Left forelimb (tissue), 1 donor: ENCODE data around the gene PDCL2.
"Not testable (repeated sequence)": the region's sequence is repeated elsewhere in the genome, so short reads cannot be mapped to it uniquely, and the experiment has no call there.

Experiments
- DNase-seq: peaks from one replicate; pipeline ENCODE4 v3.0.0-alpha.2; 2018; ENCODE audit warnings: low spot score

PDCL2 gene

GRCh38 chr4:55592014-55592413 lies at the start of gene PDCL2:
PDCL2 (minus strand) TSS chr4:55592245; CDS start chr4:55592109, 136 bp downstream.
- DNase-seq, result no peak

DNA sequence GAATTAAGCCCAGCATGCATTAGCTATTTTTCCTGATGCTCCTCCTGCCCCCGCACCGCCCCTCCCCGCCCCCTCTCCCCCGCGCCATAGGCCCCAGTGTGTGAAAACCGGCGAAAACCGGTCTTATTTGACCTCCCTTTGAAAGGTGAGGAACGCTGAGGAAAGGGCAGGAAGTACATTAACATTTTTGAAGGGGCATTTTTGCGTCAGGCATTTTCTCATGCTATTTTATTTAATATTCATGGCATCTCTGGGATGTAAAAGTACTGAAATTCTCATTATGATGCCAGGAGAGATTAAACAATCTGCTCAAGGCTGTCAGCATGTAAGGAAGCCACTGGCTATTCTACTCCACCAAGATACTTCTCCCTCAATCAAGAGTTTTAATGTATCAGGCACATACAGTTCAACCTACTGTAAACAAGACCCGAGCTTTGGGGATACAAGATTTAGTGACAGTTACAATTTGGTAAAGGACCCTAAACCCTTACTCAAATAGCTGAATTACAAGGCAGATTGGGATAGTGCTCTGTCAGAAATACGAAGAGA lies 45.3 kb upstream of the PDCL2 start:
- no peak for DNase-seq

DNA sequence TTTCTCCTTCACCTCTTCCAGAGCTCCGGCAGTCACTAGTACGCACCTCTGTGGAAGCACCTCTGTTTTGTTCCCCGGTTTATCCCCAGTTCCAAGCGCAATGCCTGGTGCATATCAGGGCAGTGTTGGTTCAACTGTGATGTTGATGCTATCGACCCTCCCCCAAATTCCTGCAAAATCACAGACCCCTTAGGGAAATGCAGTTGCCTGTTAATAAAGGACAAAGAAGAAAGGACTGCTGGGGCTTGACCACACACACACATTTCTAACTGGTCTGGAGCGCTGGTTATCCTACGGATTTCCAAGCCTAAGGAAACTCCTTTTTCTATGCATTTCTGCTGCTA lies 44.6 kb upstream of the PDCL2 start:
- no peak for DNase-seq

DNA sequence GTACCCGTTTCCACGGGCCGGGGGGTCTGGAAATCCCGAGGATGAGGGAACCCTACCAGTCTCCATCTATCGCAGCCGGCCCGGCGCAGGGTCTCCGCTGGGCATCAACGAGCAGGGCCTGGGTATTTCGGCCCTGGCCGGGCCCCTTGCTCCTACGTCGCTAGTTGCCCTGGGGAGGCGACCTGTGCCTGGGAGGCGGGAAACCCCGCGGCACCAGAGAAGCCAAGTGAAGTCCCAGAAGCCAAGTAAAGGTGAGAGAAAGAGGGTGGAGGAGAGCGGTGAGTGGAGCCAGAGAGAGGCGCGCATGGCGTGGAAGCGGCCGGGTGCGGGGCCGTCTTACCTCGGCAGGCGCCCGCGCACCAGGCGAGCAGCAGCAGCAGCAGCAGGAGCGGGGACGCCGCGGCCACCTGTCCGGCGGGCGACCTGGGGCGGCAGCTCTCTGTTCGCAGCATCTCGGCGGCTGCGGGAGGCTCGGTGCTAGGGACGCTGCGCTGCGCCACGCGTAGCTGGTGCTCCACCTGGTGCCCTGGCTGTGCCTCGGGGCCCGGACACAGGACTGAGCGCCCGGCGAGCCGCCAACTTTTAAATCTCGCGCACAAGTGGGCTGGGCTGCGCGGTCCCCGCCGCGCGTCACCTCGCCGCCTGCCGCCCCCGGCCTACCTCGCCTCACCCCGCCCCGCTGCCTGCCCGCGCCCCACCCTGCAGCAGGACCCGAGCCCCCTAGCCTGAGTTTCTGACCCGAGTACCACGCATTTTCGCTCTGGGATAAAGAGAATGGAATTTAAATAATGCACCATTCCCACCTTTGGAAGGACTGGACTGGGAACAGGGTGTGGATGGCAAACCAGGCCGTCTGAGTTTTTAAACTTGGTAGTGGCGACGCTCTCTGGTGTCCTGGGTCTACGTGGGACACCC lies 44.0 kb upstream of the PDCL2 start, which contains the start of gene NMU:
NMU (minus strand) TSS at position 558 of the 915 bp plus-strand sequence; CDS start at position 452, 106 bp downstream.
- DNase-seq, result peak; percentile 66

- no peak for DNase-seq
Observed at GRCh38 chr4:55635282-55635681, 43.2 kb upstream of the PDCL2 start.

DNA sequence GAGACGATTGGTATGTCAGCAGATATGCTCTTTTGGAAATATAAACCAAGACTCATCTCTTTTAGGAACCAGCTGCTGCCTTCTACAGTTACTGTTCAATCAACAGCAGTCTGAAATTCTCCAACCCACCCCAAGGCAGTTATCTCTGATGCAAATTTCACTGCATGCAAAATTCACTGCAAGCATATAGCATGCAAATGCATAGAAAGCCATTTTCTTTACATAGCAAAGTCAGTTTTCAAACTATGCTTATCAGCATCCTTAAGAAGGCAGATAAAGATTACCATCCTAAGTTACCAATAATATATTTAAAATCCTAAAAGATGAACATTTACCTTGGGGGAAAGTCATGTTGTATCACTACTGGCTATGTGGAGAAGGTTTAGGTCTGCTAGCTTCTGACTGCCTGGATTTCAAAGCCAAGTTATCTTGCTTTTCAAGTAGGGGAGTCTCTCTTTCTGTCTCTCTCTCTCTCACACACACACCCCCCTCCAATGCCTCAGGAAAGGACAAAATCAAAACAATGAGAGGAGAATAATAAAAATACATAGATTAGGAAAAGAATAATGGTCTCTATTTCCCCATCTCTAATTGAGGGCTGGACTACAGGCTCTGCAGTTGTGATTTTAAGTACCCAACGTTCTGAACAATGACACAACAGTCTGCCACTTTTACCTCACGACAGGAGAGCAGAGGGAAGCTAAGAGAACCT lies 42.5 kb upstream of the PDCL2 start:
- no peak for DNase-seq

GRCh38 chr4:55633903-55634302 lies 41.9 kb upstream of the PDCL2 start:
- no peak for DNase-seq

DNA sequence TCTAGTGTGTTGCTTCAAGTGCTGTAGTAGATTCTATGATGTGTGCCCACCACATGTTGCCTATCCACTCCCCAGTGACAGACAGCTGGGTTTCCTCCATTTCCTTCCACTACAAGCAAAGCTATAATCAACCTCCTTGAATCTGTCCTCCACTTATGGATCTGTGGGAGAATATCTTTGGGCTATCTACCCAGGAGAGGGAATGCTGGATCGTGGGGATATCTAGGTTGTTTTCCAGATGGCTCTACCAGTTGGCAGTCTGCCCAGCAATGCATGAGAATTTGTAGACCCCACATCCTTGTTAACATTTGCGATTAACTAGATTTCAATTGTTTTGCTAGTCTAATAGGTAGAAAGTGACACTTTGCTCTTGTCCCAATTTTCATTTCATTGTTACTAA lies 33.8 kb upstream of the PDCL2 start:
- no peak for DNase-seq

GRCh38 chr4:55624063-55624462 lies 32.0 kb upstream of the PDCL2 start:
- not testable (repeated sequence) for DNase-seq

DNA sequence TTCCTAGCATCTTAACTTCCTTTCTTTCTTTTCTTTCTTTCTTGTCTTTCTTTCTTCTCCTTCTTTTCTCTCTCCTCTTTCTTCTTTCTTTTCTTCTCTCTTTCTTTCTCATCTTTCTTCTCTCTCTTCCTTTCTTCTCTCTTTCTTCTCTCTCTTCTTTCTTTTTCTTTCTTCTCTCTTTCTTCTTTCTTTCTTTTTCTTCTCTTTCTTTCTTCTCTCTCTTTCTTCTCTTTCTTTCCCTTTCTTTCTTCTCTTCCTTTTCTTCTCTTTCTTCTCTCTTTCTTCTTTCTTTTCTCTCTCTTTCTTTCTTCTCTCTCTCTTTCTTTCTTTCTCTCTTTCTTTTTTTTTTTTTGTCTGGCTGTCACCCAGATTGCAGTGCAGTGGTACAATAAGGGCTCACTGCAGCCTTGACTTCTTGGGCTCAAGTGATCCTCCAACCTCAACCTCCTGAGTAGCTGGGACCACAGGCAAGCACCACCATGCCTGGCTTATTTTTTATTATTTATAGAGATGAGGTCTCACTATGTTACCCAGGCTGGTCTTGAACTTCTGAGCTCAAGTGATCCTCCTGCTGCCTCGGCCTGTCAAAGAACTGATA lies 26.6 kb upstream of the PDCL2 start:
- no peak for DNase-seq

DNA sequence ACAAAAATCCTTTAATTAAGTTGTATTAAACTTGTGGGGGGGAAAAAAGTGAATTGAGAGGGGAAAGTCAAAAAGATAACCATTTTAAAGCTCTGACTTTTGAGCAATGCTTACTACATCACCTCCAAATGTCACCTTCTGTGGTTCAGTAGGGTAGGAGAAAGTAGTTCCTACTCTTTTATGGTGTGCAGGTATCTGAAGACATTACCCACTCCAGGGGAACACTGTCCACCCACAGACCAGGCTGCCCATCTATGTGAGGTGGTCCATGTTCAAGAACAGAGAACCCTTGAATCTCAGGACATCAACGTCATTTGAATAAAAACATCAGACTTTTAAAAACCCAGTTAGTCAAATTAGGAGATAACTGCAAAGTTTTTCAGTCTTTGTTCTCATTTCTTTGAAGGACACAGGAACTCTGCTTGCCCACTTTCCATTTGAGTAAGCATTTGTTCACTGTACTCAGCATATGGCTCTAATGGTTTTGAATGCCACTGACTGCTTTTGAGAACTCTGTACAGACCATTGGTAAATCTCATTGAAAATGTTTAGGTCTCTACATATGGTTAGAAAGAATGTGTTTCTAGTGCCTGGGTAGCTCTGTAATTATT lies 25.6 kb upstream of the PDCL2 start:
- DNase-seq, result no peak

DNA sequence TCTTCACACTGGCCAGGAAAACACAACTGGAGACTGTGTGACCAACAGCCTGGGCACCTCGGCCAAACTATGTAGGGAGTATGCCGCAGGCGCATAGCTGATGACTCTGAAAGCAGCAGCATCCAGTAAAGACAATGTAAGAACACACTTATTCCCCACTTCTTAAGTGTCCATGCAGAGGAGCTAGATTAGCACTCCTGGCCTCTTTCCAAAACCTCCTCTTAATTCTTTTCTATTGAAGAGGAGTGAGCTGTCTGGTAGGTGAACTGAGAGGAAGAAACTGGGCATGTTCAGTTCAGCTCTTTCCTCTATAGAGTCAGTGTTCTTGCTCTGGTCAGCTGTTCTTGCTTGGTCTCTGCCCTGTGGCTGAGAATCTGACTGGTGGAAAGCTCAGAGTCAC lies 23.0 kb upstream of the PDCL2 start:
- DNase-seq, result no peak

DNA sequence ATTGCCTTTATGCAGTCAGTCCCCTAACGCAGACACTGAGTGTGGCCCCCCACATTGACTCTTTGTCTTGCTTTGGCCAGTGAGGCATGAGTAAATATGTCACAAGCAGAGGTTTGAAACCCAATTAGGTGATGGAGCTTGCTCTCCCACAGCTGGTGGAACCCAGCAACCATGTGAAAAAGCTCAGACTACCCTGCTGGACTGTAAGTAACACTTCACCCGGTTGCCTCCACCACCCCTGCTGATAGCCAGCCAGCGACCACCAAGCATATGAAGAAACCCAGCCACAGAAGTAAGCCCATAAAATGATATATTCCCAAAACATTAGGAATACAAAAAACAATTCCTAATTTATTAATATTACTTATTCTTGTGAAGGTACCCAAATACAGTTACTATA lies 21.6 kb upstream of the PDCL2 start:
- no peak for DNase-seq

DNA sequence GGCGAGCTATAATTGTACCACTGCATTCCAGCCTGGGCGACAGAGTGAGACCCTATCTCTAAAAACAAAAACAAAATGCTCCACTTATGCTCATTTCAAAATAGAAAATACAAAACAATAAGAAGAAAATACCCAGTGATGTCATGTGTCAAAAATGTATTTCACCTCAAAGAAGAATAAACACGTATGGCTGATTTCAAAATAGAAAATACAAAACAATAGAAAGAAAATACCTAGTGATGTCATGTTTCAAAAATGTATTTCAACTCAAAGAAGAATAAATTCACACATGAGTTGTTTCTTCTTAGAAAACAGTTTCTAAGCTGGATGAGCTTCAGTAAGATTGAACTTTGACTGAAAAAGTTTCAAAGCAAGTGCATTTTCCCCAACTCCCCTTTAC lies 20.3 kb upstream of the PDCL2 start:
- no peak for DNase-seq

GRCh38 chr4:55611358-55612059 lies 19.5 kb upstream of the PDCL2 start:
- DNase-seq, result no peak

GRCh38 chr4:55610381-55610780 lies 18.3 kb upstream of the PDCL2 start:
- DNase-seq, result no peak

- DNase-seq, result no peak
Observed at GRCh38 chr4:55609393-55609866, 17.4 kb upstream of the PDCL2 start.

DNA sequence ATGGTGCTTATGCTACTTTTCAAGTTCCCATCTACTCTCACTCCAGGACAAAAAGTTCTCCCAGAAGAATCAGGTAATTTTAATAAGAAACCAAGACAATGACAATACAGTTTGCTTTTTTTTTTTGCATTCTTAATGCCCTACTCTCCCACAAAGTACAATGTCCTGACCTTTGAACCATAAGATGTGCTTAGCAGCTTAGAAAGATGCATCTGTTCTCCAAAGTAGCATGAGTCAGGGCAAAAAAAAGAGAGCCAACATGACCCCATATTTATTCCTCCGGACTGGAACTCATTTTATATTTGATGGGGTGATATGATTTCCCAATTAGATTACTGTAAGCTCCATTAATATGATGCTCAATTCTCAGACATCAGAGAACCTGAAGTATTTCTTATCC lies 16.5 kb upstream of the PDCL2 start:
- DNase-seq, result no peak

GRCh38 chr4:55604996-55605395 lies 13.0 kb upstream of the PDCL2 start:
- no peak for DNase-seq

DNA sequence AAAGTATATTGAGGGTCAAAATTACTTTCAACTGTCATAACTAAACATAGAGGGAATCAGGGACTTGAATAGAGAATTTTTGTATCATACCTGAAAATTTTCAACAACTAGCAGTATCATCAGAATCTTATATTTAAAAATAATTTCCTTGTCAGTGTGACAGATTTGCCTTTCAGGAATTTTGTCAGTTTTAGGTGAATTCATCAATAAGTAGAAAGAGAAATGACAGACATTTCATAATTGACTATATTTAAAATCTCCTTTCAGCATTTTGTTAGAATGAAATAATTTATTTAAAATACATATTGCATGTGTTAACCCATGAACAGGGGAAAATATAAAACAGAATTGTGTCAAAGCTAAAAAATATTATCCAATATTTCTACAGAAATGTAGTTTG lies 8.6 kb upstream of the PDCL2 start:
- no peak for DNase-seq

- no peak for DNase-seq
Observed at GRCh38 chr4:55598641-55599040, 6.6 kb upstream of the PDCL2 start.
